ENCODE results near the gene SLC2A9.

The SLC2A9 gene

DNA sequence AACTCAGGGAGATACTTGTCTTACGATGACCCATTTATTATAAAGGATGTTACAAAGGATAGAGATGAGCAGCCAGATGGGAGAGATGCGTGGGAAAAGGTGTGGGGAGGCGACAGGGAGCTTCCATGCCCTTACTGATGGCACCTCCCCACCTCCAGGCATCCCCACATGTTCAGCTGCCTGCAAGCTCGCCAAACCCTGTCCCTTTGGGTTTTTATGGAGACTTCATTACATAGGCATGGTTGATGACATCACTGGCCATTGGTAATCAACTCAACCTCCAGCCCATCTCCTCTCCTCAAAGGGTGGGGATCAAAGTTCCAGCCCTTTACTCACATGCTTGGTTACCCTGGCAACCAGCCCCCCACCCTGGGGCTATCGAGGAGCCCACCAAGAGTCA lies 29.4 kb upstream of the SLC2A9 start:
- H3K27ac Mint-ChIP-seq: peak overlapping the region; percentile 58
- H3K9me3 Mint-ChIP-seq: no peaks in the 10 kb centered on the region
- ATAC-seq (no peak), DNase-seq (ENCODE audit: low spot score in 2 of 2) (no peak)
- H3K4me1 Mint-ChIP-seq: peaks cover 17% of the 10 kb centered on the region
- no peak overlapping the region for H3K4me3 Mint-ChIP-seq
- no peaks in the 10 kb centered on the region for H3K36me3 Mint-ChIP-seq

DNA sequence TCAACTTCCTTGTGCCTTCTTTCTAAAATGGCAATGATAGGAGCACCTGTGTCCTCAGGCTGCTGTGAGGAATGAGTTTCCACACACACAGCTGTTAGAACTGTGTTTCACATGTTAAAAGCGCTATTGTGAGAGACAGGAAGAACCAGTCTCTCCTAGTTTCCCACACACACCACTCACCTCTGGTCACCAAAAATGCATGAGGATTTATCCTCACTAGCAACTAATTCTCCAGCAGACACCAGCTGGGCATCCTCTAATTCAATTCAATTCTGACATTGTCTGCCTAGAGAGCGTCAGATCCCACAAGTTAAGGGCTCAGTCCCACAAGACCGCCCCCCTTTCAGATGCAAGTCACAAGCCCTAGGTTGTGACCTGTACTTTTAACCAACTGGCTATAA lies 29.0 kb upstream of the SLC2A9 start:
- Mint-ChIP-seq H3K4me1 (peaks cover 17% of the 10 kb centered on the region), H3K36me3 (no peaks in the 10 kb centered on the region), H3K27ac (no peak overlapping the region), H3K9me3 (no peaks in the 10 kb centered on the region), H3K4me3 (no peak overlapping the region)
- no peak for ATAC-seq
- no peak for DNase-seq (ENCODE audit: low spot score in 2 of 2)

DNA sequence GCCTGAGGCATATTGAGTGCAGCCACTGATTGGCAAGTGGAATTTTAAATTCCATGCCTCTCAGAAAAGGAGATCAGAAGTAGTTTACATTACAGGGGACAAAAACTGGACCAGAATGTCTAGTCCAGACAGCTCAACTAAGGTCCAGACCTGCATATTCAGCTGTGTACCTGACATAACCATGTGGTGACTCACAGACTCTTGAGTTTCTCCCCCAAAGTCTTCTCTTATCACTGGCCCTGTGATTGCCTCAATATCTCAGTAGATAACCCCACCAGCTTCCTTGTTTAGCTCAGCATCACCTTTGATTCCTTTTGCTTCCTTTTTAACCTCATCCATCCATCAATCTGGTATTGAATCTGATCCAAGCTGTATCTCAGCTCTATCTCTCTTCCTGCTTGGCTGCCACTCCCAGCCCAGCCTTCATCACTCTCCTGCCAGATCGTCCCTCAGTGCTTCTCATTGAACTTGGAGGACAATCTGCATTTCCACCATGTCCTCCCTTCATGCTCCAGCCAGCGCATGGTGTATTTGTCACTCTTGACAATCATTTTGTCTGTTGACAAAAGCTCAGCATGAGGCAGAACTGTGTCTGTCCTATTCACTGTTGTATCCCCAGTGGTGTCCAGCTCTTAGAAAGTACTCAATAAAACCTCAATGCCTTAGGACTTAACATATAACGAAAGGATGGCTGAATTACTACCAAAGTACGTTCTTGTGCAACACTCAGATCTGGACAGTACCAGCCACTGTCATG lies 27.8 kb upstream of the SLC2A9 start:
- no peak for DNase-seq (ENCODE audit: low spot score in 2 of 2)
- peaks cover 17% of the 10 kb centered on the region for H3K4me1 Mint-ChIP-seq
- H3K36me3 Mint-ChIP-seq: no peaks in the 10 kb centered on the region
- H3K27ac Mint-ChIP-seq: no peak overlapping the region
- H3K9me3 Mint-ChIP-seq: no peaks in the 10 kb centered on the region
- no peak for ATAC-seq
- H3K4me3 Mint-ChIP-seq: no peak overlapping the region

DNA sequence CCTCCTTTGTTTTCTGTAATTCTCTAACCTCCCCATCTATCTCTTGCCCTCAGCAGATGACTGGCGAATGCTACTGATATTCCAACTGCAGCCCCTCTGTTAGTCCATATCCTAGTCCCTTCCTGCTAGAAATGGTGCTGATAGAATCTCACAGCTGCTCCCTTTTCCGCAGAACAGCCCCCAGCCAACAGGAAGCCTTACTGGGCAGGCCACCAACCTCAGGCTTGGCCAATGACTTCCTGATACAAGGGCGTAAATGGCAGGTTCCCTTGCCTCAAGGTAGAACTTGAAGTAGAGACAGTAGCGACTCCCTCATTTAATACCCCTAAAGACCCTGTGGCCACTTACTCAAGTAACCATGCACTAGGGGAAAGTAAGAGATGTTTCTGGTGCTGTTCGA lies 26.7 kb upstream of the SLC2A9 start:
- Mint-ChIP-seq H3K36me3 (peaks cover under 1% of the 10 kb centered on the region), H3K4me3 (no peak overlapping the region), H3K9me3 (no peaks in the 10 kb centered on the region), H3K4me1 (peaks cover 17% of the 10 kb centered on the region), H3K27ac (no peak overlapping the region)
- no peak for DNase-seq (ENCODE audit: low spot score in 2 of 2)
- ATAC-seq: no peak

DNA sequence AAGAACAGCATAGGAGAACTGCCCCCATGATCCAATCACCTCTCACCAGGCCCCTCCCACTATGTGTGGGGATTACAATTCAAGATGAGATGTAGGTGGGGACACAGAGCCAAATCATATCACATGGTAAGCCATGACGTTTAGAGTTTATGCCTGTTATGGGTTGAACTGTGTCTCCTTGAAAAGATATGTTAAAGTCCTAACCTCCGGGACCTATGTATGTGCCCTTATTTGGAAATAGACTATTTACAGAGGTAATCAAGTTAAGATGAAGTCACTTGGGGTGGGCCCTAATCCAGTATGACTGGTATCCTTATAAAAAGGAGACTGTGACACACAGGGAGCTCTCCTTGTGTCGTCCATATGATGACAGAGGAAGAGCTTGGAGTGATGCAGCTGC lies 25.2 kb upstream of the SLC2A9 start:
- no peak overlapping the region for H3K27ac Mint-ChIP-seq
- peaks cover 7% of the 10 kb centered on the region for H3K9me3 Mint-ChIP-seq
- ATAC-seq (no peak), DNase-seq (ENCODE audit: low spot score in 2 of 2) (no peak)
- peaks cover 4% of the 10 kb centered on the region for H3K36me3 Mint-ChIP-seq
- H3K4me3 Mint-ChIP-seq: no peak overlapping the region
- H3K4me1 Mint-ChIP-seq: peaks cover 17% of the 10 kb centered on the region

DNA sequence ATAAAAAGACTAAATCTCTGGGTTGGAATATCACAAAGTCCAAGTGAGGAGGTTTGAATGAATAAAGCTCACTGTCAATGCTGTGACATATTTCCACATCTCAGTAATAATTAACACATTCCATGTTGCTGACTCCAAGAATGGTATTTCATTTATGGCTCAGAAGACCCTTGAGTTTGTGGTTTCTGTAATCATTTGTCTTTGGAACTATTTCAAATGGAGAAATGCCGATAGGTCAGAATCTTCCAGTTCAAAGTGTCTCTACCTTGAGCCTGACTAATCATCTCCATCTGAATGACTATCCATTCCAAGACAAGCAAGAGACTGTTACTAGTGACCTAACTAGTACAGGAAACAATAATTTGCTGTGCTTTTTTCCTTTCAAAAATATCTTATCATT lies 24.2 kb upstream of the SLC2A9 start:
- Mint-ChIP-seq H3K4me1 (peaks cover 17% of the 10 kb centered on the region), H3K4me3 (no peak overlapping the region), H3K36me3 (peaks cover 4% of the 10 kb centered on the region), H3K9me3 (peaks cover 7% of the 10 kb centered on the region), H3K27ac (no peak overlapping the region)
- ATAC-seq: no peak
- no peak for DNase-seq (ENCODE audit: low spot score in 2 of 2)

DNA sequence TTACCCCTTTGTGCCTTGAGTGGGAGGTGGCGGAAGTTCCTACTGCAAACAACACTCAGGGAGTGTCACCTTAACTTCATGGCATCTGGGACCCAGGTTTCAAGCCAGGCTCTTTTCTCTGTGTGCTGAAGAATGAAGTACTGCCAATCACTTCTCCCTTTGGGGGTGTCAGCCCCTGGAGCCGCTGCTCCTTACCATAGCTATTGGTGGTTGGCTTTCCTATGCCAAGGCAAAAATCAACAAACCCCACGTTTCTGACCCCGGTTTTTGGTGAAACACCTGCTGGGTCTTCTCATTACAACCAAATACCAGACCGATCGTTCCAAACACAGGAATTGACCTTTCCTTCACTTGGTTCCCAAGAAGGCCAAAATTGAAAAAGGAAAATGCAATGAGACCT lies 19.7 kb upstream of the SLC2A9 start:
- no peaks in the 10 kb centered on the region for H3K4me1 Mint-ChIP-seq
- no peak overlapping the region for H3K27ac Mint-ChIP-seq
- DNase-seq (ENCODE audit: low spot score in 2 of 2) (no peak), ATAC-seq (no peak)
- H3K36me3 Mint-ChIP-seq: peaks cover 10% of the 10 kb centered on the region
- no peak overlapping the region for H3K4me3 Mint-ChIP-seq
- H3K9me3 Mint-ChIP-seq: peaks cover 7% of the 10 kb centered on the region

DNA sequence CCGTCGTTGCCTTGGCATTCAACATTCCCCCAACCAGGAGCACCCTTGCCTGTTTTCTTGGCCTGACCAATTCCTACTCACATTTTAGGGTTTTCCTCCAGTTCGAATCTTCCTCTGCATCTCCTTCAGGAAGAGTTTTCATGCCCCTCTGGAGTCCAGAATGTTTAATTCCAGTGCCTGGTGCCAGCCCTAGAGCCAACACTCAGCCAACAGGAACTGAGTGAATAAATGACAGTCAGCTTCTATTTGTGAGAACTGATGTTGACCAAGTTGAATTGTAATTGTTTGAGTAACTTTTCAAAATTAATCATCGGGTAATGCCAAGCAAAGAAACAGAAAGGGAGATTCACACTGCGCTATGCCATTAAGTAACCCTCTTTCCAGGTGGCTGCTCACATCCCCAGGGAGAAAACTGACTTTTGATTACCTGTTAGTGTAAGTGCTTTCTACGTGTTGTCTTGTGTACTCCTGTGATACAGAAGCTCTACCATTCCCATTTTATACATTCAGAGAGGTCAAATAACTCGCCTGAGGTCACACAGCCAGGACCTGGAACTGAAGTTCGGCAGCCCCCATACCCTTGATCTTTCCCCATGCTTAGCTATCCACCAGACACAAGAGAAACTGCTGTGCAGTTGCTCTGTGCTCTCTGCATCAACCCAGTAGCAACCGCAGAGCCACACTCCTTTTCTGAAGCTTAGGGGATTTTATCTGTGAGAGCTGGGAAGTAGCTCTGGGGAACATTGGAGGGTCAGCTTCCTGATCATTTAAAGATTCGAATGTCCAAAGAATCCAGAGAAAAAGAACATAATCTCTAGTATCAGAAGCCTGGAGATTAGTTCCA lies 19.0 kb upstream of the SLC2A9 start:
- peaks cover 7% of the 10 kb centered on the region for H3K9me3 Mint-ChIP-seq
- DNase-seq (ENCODE audit: low spot score in 2 of 2) (no peak), ATAC-seq (no peak)
- H3K27ac Mint-ChIP-seq: no peak overlapping the region
- H3K36me3 Mint-ChIP-seq: peaks cover 10% of the 10 kb centered on the region
- no peak overlapping the region for H3K4me3 Mint-ChIP-seq
- H3K4me1 Mint-ChIP-seq: no peaks in the 10 kb centered on the region

DNA sequence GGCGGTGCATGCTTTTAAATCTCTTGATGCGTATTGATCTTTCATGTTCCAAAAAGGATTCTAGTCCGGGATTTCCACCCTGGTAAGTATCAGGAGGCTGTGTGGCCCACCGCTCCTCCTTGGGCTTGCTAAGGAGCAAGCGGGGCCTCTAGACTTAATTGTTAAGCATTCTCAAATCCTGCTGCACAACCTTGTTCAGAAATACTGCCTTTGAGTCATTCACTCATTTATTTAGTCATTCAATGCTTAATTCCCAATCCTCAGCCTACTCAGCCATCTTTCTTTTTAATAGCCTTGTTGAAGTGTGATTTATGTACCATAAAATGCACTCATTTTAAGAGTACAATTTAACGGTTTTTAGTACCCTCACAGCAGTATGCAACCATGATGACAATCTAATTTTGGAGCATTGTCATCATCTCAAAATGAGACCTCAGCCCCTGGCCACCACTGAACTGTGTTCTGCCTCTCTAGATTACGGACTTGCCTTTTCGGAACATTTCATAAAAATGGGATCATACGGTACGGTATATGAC lies 15.6 kb upstream of the SLC2A9 start:
- DNase-seq (ENCODE audit: low spot score in 2 of 2): no peak
- peaks cover 6% of the 10 kb centered on the region for H3K36me3 Mint-ChIP-seq
- H3K4me1 Mint-ChIP-seq: peaks cover 16% of the 10 kb centered on the region
- H3K4me3 Mint-ChIP-seq: no peak overlapping the region
- ATAC-seq: no peak
- H3K9me3 Mint-ChIP-seq: no peaks in the 10 kb centered on the region
- no peak overlapping the region for H3K27ac Mint-ChIP-seq

DNA sequence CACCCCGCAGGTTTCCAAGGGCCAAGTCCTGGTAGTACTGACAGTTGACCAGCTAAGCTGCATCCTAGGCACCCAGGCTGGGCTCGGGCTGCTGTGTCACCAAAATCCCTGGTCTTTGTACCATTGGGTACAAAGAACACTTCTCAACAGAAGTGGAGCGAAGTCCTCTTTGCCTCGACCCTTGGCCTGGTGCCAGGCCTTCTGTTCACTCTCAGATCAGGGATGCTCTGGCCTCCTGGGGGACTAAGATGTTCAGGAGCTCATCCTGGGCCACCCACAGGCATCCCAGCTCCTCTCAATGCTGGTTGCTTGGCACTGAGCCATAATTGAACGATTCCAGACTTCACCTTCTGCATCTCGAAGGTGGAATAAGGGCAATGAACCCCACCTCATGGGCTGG lies 13.8 kb upstream of the SLC2A9 start:
- DNase-seq (ENCODE audit: low spot score in 2 of 2) (no peak), ATAC-seq (no peak)
- H3K4me3 Mint-ChIP-seq: no peak overlapping the region
- H3K9me3 Mint-ChIP-seq: no peaks in the 10 kb centered on the region
- peaks cover 16% of the 10 kb centered on the region for H3K4me1 Mint-ChIP-seq
- H3K27ac Mint-ChIP-seq: no peak overlapping the region
- peaks cover 6% of the 10 kb centered on the region for H3K36me3 Mint-ChIP-seq

DNA sequence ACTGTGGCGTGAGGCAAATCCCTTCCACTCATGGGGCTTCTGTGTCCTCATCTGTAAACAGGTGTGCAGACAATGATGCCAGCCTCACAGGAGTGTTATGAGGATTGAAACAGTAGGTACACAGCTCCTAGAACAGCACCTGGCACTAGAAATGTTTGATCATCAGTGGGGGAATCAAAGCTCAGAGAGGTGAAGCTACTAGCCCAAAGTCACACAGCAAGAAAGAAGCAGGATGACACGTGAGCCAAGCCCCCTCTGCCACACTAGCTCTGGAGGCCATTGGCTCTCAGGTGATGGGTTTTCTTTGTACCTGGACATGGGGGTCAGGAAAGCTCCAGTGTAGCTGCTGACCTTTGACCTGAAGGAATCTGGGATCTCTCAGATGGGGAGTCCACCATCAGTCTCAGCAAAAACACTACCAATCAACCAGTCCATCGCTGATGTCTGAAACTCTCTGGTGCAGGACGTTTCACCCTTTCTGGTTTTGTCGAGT lies 13.4 kb upstream of the SLC2A9 start:
- Mint-ChIP-seq H3K9me3 (no peaks in the 10 kb centered on the region), H3K27ac (no peak overlapping the region), H3K36me3 (peaks cover 5% of the 10 kb centered on the region), H3K4me1 (peaks cover 16% of the 10 kb centered on the region), H3K4me3 (no peak overlapping the region)
- no peak for ATAC-seq
- no peak for DNase-seq (ENCODE audit: low spot score in 2 of 2)

DNA sequence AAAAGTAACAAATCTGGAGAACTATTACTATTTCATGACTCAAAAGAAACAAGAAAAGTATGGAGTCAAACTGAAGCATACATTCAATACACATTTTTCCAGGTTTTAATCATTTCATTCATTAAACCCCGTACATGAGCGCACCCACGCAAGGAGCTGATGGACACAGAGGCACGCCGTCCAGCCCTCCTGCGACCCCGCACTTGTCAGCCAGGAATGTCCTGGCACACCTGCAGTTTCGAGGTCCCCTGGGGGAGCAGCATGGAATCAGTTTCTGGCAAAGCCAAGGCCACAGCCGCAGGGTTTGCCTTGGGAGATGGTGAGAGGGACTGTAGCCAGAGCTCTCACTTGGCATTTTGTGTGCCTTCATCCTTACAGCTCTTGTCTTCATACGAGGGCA lies 12.8 kb upstream of the SLC2A9 start:
- H3K4me1 Mint-ChIP-seq: peaks cover 16% of the 10 kb centered on the region
- no peak overlapping the region for H3K4me3 Mint-ChIP-seq
- ATAC-seq: no peak
- DNase-seq (ENCODE audit: low spot score in 2 of 2): no peak
- no peaks in the 10 kb centered on the region for H3K36me3 Mint-ChIP-seq
- H3K9me3 Mint-ChIP-seq: no peaks in the 10 kb centered on the region
- H3K27ac Mint-ChIP-seq: peak overlapping the region; percentile 89

DNA sequence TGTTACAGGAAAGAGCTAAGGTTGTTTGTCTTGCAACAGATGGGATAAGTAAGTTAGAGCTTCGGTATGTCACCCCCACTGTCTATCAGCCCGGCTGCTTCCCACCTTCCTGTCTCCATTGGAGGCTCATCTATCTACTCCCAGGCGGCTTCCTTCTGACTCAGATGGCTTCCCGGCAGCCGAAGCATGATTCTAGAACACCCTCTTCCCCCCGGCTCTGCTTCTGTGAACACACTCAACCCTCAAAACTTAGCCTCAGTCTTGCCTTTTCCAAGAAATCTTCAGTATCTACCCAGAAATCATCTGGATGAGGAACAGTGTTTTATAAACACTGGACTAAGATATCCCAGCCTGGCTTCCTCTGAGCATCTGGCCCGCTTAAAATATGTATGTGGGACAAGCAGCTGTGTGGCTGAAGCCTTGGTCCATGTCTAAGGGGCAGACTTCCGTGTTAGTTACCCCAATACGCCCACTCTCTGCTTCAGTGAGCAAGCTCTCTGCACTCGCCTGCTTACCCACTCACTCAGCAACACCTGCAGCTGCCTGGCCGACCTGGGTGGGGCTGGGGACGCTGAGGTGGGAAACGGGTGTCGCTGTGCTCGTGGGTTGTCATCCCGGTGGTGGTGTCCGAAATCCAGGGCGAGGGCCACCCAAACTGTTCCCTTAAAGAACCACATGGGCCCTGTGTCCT lies 12.0 kb upstream of the SLC2A9 start:
- ATAC-seq: peak; percentile 71
- no peaks in the 10 kb centered on the region for H3K9me3 Mint-ChIP-seq
- H3K4me1 Mint-ChIP-seq: peaks cover 16% of the 10 kb centered on the region
- H3K4me3 Mint-ChIP-seq: peak overlapping the region; percentile 58
- no peaks in the 10 kb centered on the region for H3K36me3 Mint-ChIP-seq
- no peak for DNase-seq (ENCODE audit: low spot score in 2 of 2)
- H3K27ac Mint-ChIP-seq: peak overlapping the region; percentile 89

DNA sequence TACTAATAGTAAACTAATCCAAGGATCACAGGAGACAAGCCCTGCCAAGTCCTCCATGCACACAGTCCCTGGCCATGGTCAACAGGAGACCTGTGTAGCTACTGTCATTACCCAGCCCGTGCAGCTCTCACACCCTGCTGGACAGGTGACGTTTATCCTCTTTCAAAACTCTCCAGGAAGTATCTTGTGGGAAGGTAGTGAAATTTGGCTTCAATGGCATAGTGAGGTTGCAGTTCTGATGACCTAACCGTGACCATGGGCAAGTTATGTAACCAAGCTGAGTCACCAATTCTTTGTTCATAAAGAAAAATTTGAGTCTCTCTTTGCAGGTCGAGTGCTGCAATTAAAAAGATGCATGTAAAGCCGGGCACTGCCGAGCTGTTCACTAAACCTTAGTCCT lies 11.3 kb upstream of the SLC2A9 start:
- H3K27ac Mint-ChIP-seq: no peak overlapping the region
- ATAC-seq (peak; percentile 4), DNase-seq (ENCODE audit: low spot score in 2 of 2) (no peak)

More for the DNA sequence above, 11.3 kb upstream of the SLC2A9 start:
- no peaks in the 10 kb centered on the region for H3K36me3 Mint-ChIP-seq
- no peaks in the 10 kb centered on the region for H3K9me3 Mint-ChIP-seq
- peaks cover 16% of the 10 kb centered on the region for H3K4me1 Mint-ChIP-seq
- H3K4me3 Mint-ChIP-seq: peak overlapping the region; percentile 58

Measured in stimulated activated effector memory CD8-positive, alpha-beta T cell treated with anti-CD3 and anti-CD28 coated beads, Interleukin-12 subunit alpha, Interleukin-12 subunit beta, amount 100 ng/mL, for 72 hours (primary cell).